Fibroblast of skin of right quadriceps (primary cell): ENCODE measurements around the gene ELAVL2.

ENCODE experiments used
- DNase-seq: peaks from one replicate; pipeline ENCODE4 v3.0.0-alpha.2; 2013

ELAVL2 gene

DNA sequence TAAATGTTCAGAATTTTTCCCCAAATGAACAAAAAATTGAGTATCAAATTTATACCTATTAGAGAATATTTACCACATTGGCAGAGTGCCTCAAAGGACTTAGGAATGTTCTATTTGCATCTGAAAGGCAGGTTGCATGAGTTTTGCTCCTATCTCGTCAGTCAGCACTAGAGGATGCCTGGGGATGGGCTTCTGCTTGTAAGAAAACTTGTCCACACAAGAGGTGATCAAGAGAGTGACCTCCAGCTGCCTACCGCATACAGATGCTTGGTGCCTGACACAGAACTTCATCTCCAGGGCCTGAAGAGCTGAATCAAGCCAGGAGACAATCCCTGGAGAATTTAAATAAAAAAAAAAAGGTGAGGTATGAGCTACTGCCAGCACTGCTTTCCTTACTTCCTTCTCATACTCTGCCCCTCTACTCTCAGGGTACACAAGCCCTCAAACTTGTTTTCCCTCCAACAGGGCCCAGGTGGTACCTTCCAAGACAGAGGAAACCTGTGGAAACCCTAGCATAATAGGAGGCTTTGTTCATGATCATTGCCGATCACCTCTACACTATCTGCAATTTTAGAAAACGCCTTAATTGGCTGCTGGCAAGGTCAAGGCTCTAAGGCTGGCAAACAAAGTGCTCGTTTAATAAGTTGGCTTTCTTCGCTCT, 166.6 kb downstream of the ELAVL2 start:
- DNase-seq, result no peak

DNA sequence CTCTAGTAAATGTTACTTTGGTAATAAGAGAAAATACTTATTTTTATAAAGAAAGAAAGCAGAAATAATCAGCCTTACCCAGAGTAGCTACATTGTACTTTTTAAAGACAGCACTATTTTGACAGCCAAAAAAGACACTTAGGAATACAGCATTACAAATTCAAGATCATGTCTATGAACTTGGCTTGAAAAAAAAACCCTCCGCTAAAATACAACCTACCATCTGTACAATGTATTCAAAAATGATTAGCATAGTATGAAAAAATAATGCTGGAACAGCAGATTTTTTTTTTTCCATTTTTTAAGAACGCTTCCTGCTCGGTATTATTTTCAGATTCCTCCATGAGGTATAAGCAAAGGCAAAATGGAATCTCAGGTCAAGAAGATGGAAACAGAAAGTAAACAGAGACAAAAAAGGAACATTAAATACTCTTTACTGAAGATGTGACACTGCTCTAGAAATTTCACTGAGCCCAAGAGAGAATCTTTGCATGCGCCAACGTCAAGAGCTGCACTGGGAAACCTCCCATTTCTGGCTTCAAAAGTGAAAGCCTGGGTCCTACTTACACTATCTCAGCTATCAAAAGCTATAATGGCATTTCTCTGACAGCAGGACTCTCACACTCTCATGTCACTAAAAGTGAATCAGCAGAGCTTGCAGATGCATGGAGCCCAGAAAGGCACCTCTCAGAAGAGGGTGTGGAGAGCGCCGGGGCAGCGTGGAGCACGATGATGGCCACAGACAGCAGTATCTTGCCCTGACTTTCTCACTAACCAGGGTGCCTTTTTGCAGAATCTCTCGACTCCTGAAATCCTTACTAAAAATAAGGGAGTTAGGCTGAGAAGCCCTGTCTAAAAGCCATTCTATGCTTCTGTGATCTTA, 167.4 kb downstream of the ELAVL2 start:
- DNase-seq, result no peak

DNA sequence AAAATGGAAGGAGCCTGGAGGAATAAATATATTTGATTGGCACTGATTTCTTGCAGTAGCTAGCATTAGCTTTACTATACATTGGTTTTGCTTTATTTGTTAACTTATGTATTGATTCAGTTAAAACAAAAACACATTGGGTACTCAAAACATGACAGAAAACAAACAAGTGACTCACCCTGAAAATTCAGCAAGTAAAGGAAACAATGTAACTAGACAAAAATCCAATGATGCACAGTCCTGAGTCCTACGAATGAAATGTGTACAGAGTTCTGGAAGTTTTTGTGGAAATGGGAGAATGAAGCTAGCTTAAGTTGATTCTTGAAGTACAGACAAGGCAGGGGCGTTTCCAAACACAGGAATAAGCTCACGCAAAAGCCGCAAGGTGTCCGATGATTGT, 175.0 kb downstream of the ELAVL2 start:
- no peak for DNase-seq

DNA sequence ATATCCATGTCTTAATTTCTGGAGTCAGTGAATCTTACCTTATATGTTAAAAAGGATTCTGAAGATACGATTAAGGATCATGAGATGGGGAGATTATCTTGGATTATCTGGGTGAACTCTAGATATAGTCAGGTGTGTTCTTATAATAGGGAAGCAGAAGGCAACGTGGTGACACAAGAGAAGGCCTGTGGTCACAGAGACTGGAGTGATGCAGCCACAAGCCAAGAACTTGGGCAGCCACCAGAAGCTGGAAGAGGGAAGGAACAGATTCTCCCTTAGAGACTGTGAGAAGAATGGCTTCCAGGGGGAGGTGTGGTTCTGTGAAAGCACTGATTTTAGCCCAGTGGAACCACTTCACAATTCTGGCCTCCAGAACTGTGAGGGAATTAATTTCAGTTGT, 177.4 kb downstream of the ELAVL2 start:
- DNase-seq, result no peak

DNA sequence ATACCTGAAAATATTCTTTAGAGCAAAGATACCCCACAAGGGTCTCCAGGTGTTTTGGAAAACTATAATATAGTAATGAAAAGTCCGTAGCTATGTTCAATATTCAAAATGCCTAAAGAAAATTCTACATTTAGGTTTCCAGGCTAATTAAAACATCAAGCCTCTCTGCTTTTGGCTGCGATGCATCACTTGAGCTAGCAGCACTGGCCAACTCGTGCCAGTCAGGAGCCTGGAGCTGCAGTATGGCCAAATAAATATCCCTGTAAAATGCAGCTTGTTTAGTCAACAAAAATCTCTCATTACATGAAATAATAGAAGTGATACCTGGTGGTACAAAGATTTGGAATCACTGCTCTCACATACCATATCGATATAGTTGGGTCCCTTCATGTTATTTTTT, 181.1 kb downstream of the ELAVL2 start:
- no peak for DNase-seq

DNA sequence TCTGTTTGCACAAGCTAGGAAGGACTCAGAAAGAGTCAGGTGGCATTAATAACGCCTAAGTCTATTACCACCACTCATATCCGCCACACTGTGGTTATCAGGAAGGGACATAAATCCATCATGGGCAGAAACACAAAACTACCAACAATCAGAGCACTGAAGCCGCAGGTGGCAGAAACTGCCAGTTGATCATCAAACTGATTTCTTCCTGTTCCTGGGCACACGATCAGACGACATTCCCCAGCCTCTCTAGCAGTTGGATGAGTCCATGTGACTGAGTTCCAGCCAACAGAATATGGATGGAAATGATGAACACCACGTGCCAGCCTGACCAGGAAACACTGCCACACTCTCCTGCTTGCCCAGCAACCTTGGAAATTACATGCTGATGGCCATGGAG, 181.7 kb downstream of the ELAVL2 start:
- no peak for DNase-seq

DNA sequence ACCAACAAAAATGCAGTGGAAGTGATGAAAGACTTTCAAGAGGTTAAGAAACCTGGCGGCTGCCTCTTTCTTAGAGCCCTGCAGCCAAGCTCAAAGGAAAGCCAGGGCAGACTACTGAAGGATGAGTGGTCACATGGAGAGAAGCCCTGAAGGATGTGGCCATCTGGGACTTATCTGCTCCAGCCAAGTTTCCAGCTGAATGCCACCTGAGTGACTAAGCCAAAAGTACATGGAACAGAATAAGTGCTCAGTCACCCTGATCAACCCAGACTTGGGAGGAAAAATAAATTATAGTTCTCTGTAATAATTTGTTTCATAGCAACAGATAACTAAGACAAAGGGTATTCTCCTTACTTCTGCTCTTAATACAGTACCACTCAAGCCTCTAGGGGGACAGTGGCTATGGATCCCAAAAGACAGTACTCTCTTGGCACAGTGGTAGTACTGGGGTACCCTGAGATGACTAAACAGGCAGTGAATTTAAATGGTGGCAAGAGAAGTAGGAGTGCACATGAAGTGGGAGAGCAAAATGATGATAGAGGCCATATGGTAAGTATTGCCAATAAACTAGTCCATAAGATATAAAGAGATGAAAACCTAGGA, 182.3 kb downstream of the ELAVL2 start:
- no peak for DNase-seq
